Measurements from ENCODE around the gene NPLOC4. TPM values are rescaled to one million over a fixed set of nuclear protein-coding genes. Genes with fewer than 3 reads are reported as not detected.

Gene NPLOC4
- total and polyA plus RNA-seq, 2 of the 13 experiments (the other 11 are each of a cell fraction or from before 2014, with no cell fraction given): 57.0 to 97.0 TPM

- peak; percentile 56; the same call in 1 of the 2 replicates for TF ChIP-seq ZBED4 (CRISPR knock-in tag; IDR thresholded peaks at IDR 0.05; ENCODE audit: borderline replicate concordance)
- TF ChIP-seq RXRA (CRISPR knock-in tag; IDR thresholded peaks at IDR 0.05): peak; percentile 47; the same call in 1 of the 2 replicates
- peak; percentile 44 to 62; a peak in 3 of 4 replicates for TF ChIP-seq POLR2A (IDR thresholded peaks at IDR 0.05; ENCODE audit: insufficient read depth in 1 of 2, low read depth in 2 of 2, low read length in 2 of 2)
- no peak for TF ChIP-seq HMG20A (CRISPR knock-in tag; IDR thresholded peaks at IDR 0.05; ENCODE audit: borderline replicate concordance)
- peak; percentile 51 for TF ChIP-seq ZNF687 (CRISPR knock-in tag; IDR thresholded peaks at IDR 0.05)
- TF ChIP-seq MED8 (CRISPR knock-in tag; IDR thresholded peaks at IDR 0.05; ENCODE audit: insufficient replicate concordance): peak; percentile 37
- 0 out of 2 replicates have a peak, but pooled peaks have one; percentile 9 for TF ChIP-seq ZMYM3 (CRISPR knock-in tag; IDR thresholded peaks at IDR 0.05)
- peak; percentile 68; the same call in 1 of the 2 replicates for TF ChIP-seq MTA1 (CRISPR knock-in tag; IDR thresholded peaks at IDR 0.05; ENCODE audit: borderline replicate concordance)
- TF ChIP-seq TFAP4 (IDR thresholded peaks at IDR 0.05; ENCODE audit: borderline replicate concordance, low read depth): 0 out of 2 replicates have a peak, but pooled peaks have one; percentile 12
- no peak; the same call in 1 of the 2 replicates for TF ChIP-seq UBTF (CRISPR knock-in tag; IDR thresholded peaks at IDR 0.05)
- no peak for TF ChIP-seq JARID2 (CRISPR knock-in tag; IDR thresholded peaks at IDR 0.05; ENCODE audit: insufficient replicate concordance)
- TF ChIP-seq CBX1 (IDR thresholded peaks at IDR 0.05; ENCODE audit: low read depth): no peak
- TF ChIP-seq CHD2 (IDR thresholded peaks at IDR 0.05; ENCODE audit: low read depth, low read length): 0 out of 2 replicates have a peak, but pooled peaks have one; percentile 36
- peak; percentile 93; the same call in 1 of the 2 replicates for TF ChIP-seq ZNF784 (CRISPR knock-in tag; IDR thresholded peaks at IDR 0.05; ENCODE audit: borderline replicate concordance)
- peak; percentile 21; the same call in 1 of the 2 replicates for TF ChIP-seq ZNF580 (CRISPR knock-in tag; IDR thresholded peaks at IDR 0.05; ENCODE audit: borderline replicate concordance, low read depth)
Observed at GRCh38 chr17:81551458-81552243, 85.3 kb downstream of the NPLOC4 start (continued).

Data from HepG2 (cell line).